Neutrophil (primary cell): Measurements from ENCODE around the gene DES.

Source experiments
- H3K27ac ChIP-seq: fragments of 200-600 bp; sonication (generic); 2 replicates; pipeline ENCODE4 v1.5.1; 2016; ENCODE audit warnings: mild to moderate bottlenecking, moderate library complexity
- H3K27me3 ChIP-seq: fragments of 200-600 bp; sonication (generic); 2 replicates; pipeline ENCODE4 v1.6.0; 2016; ENCODE audit warnings: mild to moderate bottlenecking
- H3K36me3 ChIP-seq: fragments of 200-600 bp; sonication (generic); 2 replicates; pipeline ENCODE4 v1.5.1; 2017
- H3K4me1 ChIP-seq, 2 experiments: fragments of 200-600 bp in 1 of 2; sonication (generic) in 1 of 2; 1 replicate in 1 of 2; 2 replicates in 1 of 2; pipeline versions ENCODE4 v1.5.1 to v1.6.1; 2013 to 2016; ENCODE audit warnings: low read depth in 1 of 2, low read length in 1 of 2, mild to moderate bottlenecking in 1 of 2, moderate library complexity in 1 of 2; ENCODE audit not compliant: control insufficient read depth in 1 of 2, insufficient read depth in 1 of 2
- H3K4me3 ChIP-seq, 2 experiments: fragments of 200-600 bp in 1 of 2; sonication (generic) in 1 of 2; 1 replicate in 1 of 2; 2 replicates in 1 of 2; pipeline ENCODE4 v1.5.1; 2013 to 2016; ENCODE audit warnings: low read depth in 1 of 2, low read length in 1 of 2, mild to moderate bottlenecking in 1 of 2, moderate library complexity in 1 of 2
- H3K9me3 ChIP-seq: fragments of 200-600 bp; sonication (generic); 2 replicates; pipeline ENCODE4 v1.5.1; 2016
- CTCF ChIP-seq: fragments of 200-600 bp; sonication (generic); IDR thresholded peaks from 2 replicates; pipeline ENCODE4 v1.5.1; 2016; ENCODE audit warnings: antibody characterized with exemption

DES gene

DNA sequence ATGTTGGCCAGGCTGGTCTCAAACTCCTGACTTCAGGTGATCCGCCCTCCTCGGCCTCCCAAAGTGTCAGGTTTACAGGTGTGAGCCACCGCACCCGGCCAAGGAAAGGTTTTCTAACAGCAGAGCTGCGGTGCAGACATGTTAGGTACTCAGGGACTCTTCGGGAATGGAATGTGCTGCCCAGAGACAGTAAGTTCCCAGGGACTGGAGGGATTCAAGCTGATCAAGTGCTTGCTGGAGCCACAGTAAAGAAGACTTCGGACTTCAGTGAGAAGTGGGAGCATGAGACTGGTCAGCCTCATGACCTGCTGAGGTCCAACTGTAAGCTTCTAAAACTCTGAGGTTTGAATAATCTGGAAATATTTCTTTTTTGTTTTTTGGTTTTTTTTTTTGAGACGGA, 7.8 kb upstream of the DES start:
- Histone ChIP-seq H3K4me1 (no peaks in the 10 kb centered on the region), H3K27ac (no peak overlapping the region), H3K4me3 (no peak overlapping the region), H3K9me3 (no peaks in the 10 kb centered on the region), H3K36me3 (no peaks in the 10 kb centered on the region), H3K27me3 (peaks cover 71% of the 10 kb centered on the region)
- TF ChIP-seq CTCF, result no peak

DNA sequence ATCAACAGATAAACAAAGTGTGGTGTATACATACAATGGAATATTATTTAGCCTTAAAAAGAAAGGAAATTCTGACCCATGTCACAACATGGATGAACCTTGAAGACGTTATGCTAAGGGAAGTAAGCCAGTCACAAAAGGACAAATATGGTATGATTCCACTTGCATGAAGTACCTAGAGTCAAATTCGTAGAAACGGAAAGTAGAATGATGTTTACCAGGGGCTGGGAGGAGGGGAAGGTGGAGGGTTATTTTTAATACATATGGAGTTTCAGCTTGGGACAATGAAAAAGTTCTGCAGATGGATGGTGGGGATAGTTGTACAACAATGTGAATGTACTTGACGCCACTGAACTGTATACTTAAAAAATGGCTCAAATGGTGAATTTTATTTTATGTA, 3.3 kb upstream of the DES start:
- no peaks in the 10 kb centered on the region for H3K9me3 ChIP-seq

DNA sequence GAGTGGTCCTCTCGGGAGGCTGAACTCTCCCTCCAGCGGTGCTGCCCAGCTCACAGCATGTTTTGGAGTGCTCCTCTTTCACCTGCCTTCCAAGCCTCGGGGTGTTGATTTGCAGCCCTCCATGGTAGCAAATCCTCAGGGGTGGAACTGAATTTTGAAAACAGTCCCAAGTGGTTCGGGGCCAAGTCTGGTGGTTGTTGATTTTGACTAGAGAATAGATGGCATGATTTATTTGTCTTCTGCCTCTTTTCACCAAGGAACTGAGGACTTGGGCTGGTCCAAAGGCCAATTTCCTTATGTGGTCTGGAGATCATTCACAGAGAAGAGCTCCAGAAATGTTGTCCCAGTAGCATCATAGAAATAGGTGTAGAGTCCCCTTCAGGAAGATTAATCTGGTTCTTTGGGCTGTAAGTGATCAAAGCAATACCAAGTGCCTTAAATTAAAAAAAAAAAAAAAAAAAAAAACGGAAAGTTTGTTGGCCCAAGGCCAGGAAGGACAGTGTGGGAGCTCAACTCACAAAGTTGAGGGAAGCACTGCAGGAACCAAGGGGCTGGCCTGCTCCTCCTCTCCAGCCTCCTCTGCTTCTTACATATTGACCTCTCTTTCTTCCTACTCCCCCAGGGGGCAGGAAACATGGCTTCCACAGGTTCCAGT, 2.5 kb upstream of the DES start:
- no peaks in the 10 kb centered on the region for H3K36me3 ChIP-seq
- H3K4me3 ChIP-seq, result no peak overlapping the region
- no peak for TF ChIP-seq CTCF
- H3K9me3 ChIP-seq, result no peaks in the 10 kb centered on the region
- H3K4me1 ChIP-seq, result no peaks in the 10 kb centered on the region
- H3K27ac ChIP-seq, result no peak overlapping the region
- H3K27me3 ChIP-seq, result peaks cover 98% of the 10 kb centered on the region

More for the DNA sequence above, 3.3 kb upstream of the DES start:
- Histone ChIP-seq H3K4me1 (no peaks in the 10 kb centered on the region), H3K27ac (no peak overlapping the region), H3K36me3 (no peaks in the 10 kb centered on the region), H3K27me3 (peaks cover 90% of the 10 kb centered on the region), H3K4me3 (no peak overlapping the region)
- no peak for TF ChIP-seq CTCF

DNA sequence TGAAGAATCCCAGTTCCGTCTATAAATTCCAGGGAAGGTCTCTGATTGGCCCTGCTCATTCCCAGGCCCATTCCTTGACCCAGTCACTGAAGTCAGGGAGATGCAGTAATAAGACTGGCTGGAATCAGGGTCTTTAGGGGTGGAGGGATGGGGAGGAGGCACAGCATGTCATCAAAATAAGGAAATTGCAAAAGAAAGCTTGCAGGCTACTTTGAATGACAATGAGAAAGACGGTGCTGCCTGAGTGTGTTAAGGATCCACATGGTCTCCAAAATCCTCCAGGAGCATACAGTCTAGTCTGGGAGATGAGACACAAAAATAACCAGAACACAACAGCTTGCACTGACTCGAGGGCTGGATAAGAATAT, 2.0 kb upstream of the DES start:
- Histone ChIP-seq H3K27me3 (peaks cover 100% of the 10 kb centered on the region), H3K9me3 (no peaks in the 10 kb centered on the region), H3K4me3 (no peak overlapping the region), H3K36me3 (no peaks in the 10 kb centered on the region), H3K27ac (no peak overlapping the region), H3K4me1 (no peaks in the 10 kb centered on the region)
- no peak for TF ChIP-seq CTCF

- H3K4me1 ChIP-seq, result no peaks in the 10 kb centered on the region
- no peaks in the 10 kb centered on the region for H3K36me3 ChIP-seq
- TF ChIP-seq CTCF, result no peak
- no peaks in the 10 kb centered on the region for H3K9me3 ChIP-seq
- peaks cover 98% of the 10 kb centered on the region for H3K27me3 ChIP-seq
- no peak overlapping the region for H3K4me3 ChIP-seq
- H3K27ac ChIP-seq, result no peak overlapping the region
Observed at GRCh38 chr2:219416938-219417337, 1.2 kb upstream of the DES start.

- TF ChIP-seq CTCF, result no peak
- Histone ChIP-seq H3K4me3 (no peak overlapping the region), H3K9me3 (no peaks in the 10 kb centered on the region), H3K27me3 (peaks cover 97% of the 10 kb centered on the region), H3K4me1 (no peaks in the 10 kb centered on the region), H3K27ac (no peak overlapping the region), H3K36me3 (no peaks in the 10 kb centered on the region)
Observed at GRCh38 chr2:219417374-219417773, 803 bp upstream of the DES start.
